ENCODE data around the gene PYGO1.

The PYGO1 gene

GRCh38 chr15:55588070-55588814 is at the start of gene PYGO1:
Gene PYGO1, minus strand, starts transcription at chr15:55588345. Its CDS starts 462 bp downstream, at chr15:55587883.
- peak within 1 kb of the TSS; percentile 9 for H3K27ac ChIP-seq (ENCODE audit: poor library complexity, severe bottlenecking)

DNA sequence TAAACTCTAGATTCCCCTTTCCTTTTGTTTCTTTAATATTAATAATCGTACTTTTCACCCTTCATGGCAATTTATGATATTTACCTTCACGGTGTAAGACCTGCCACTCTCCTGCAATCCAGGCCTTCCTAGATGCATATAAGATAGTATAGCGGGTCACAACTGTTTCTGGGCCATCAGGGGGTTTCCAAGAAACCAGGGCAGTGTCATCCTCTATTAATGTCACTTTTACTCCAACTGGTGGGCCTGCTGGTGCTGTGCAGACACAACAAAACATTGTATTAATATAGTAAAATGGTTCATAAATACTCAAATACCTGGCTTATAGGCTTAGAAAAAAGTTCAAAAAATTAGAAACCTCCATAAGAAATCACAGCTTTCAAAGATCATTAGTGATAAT is 48.9 kb upstream of the PYGO1 start:
- Histone ChIP-seq H3K27ac (ENCODE audit: poor library complexity, severe bottlenecking) (no peak overlapping the region), H3K4me3 (ENCODE audit: severe bottlenecking) (no peak overlapping the region), H3K27me3 (ENCODE audit: insufficient read depth, poor library complexity, severe bottlenecking) (no peaks in the 10 kb centered on the region), H3K9me3 (ENCODE audit: severe bottlenecking) (no peaks in the 10 kb centered on the region), H3K4me1 (ENCODE audit: insufficient read depth, poor library complexity, severe bottlenecking) (no peaks in the 10 kb centered on the region), H3K36me3 (ENCODE audit: low read depth) (no peaks in the 10 kb centered on the region; the same call in 1 of the 2 replicates)
- no peak for DNase-seq (ENCODE audit: low spot score)
- TF ChIP-seq CTCF (IDR thresholded peaks at IDR 0.05; ENCODE audit: poor library complexity, severe bottlenecking) = no peak
- ATAC-seq (ENCODE audit: low read depth) = no peak

More at GRCh38 chr15:55588070-55588814, at the start of gene PYGO1:
- peaks cover 17% of the 10 kb centered on the region for H3K27me3 ChIP-seq (ENCODE audit: insufficient read depth, poor library complexity, severe bottlenecking)
- ATAC-seq (ENCODE audit: low read depth) = peak; percentile 76
- H3K36me3 ChIP-seq (ENCODE audit: low read depth) = no peaks in the 10 kb centered on the region
- H3K9me3 ChIP-seq (ENCODE audit: severe bottlenecking) = no peaks in the 10 kb centered on the region
- no peaks in the 10 kb centered on the region for H3K4me1 ChIP-seq (ENCODE audit: insufficient read depth, poor library complexity, severe bottlenecking)
- peak; percentile 30 for TF ChIP-seq CTCF (IDR thresholded peaks at IDR 0.05; ENCODE audit: poor library complexity, severe bottlenecking)
- peak within 1 kb of the TSS; percentile 74 for H3K4me3 ChIP-seq (ENCODE audit: severe bottlenecking)
- peak; percentile 76 for DNase-seq (ENCODE audit: low spot score)

GRCh38 chr15:55633731-55634130 is 45.6 kb upstream of the PYGO1 start:
- Histone ChIP-seq H3K4me1 (ENCODE audit: insufficient read depth, poor library complexity, severe bottlenecking) (no peaks in the 10 kb centered on the region), H3K4me3 (ENCODE audit: severe bottlenecking) (no peak overlapping the region), H3K9me3 (ENCODE audit: severe bottlenecking) (no peaks in the 10 kb centered on the region), H3K27ac (ENCODE audit: poor library complexity, severe bottlenecking) (no peak overlapping the region), H3K27me3 (ENCODE audit: insufficient read depth, poor library complexity, severe bottlenecking) (no peaks in the 10 kb centered on the region), H3K36me3 (ENCODE audit: low read depth) (no peaks in the 10 kb centered on the region; the same call in 1 of the 2 replicates)
- DNase-seq (ENCODE audit: low spot score) (no peak), ATAC-seq (ENCODE audit: low read depth) (no peak)
- TF ChIP-seq CTCF (IDR thresholded peaks at IDR 0.05; ENCODE audit: poor library complexity, severe bottlenecking) = no peak

- TF ChIP-seq CTCF (IDR thresholded peaks at IDR 0.05; ENCODE audit: poor library complexity, severe bottlenecking) = no peak
- Histone ChIP-seq H3K36me3 (ENCODE audit: low read depth) (no peaks in the 10 kb centered on the region), H3K27ac (ENCODE audit: poor library complexity, severe bottlenecking) (no peak overlapping the region), H3K9me3 (ENCODE audit: severe bottlenecking) (no peaks in the 10 kb centered on the region), H3K4me3 (ENCODE audit: severe bottlenecking) (no peak overlapping the region), H3K27me3 (ENCODE audit: insufficient read depth, poor library complexity, severe bottlenecking) (no peaks in the 10 kb centered on the region), H3K4me1 (ENCODE audit: insufficient read depth, poor library complexity, severe bottlenecking) (peaks cover 9% of the 10 kb centered on the region)
- no peak for ATAC-seq (ENCODE audit: low read depth)
- no peak for DNase-seq (ENCODE audit: low spot score)
Measured at GRCh38 chr15:55632434-55632833, 44.3 kb upstream of the PYGO1 start.

DNA sequence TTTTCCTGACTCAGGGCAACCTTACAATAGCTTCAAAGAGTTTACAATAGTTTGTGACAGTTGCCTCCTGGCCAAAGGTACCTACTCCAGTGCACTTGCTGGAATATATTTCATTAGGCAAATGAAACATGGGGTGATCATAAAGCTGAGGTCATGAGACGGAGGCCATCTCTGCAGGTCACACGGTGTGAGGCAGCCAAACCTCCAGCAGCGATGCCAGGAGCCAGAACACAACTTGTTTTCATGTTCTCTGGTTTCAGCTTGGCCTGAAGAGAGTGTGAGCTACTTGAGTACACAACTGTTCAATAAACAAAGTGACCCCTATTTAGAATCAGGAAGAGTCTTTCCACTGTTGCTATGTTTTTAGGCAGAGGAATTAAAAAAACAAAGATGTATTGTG is 42.7 kb upstream of the PYGO1 start:
- no peak overlapping the region for H3K4me3 ChIP-seq (ENCODE audit: severe bottlenecking)
- no peak overlapping the region for H3K27ac ChIP-seq (ENCODE audit: poor library complexity, severe bottlenecking)
- no peaks in the 10 kb centered on the region for H3K36me3 ChIP-seq (ENCODE audit: low read depth)
- H3K4me1 ChIP-seq (ENCODE audit: insufficient read depth, poor library complexity, severe bottlenecking) = peaks cover 10% of the 10 kb centered on the region
- DNase-seq (ENCODE audit: low spot score) (no peak), ATAC-seq (ENCODE audit: low read depth) (no peak)
- H3K27me3 ChIP-seq (ENCODE audit: insufficient read depth, poor library complexity, severe bottlenecking) = no peaks in the 10 kb centered on the region
- no peak for TF ChIP-seq CTCF (IDR thresholded peaks at IDR 0.05; ENCODE audit: poor library complexity, severe bottlenecking)
- H3K9me3 ChIP-seq (ENCODE audit: severe bottlenecking) = no peaks in the 10 kb centered on the region

Data from RWPE2 (cell line).